ENCODE data around the gene KDM6A.

GRCh38 chrX:45077748-45078424 is 204.9 kb downstream of the KDM6A start:
- TF ChIP-seq CTCF (IDR thresholded peaks at IDR 0.05) (no peak), EP300 (IDR thresholded peaks at IDR 0.05; ENCODE audit: low read depth) (no peak)

All from transverse colon (tissue), 3 donors.